Measurements from ENCODE around the gene LAMP2. TPM values are rescaled to one million over a fixed set of nuclear protein-coding genes. Genes with fewer than 3 reads are reported as not detected.
"Not testable (repeated sequence)": the region's sequence is repeated elsewhere in the genome, so short reads cannot be mapped to it uniquely, and the experiment has no call there.

Gene LAMP2
- total RNA-seq (2014; rRNA removed; shearing (Covaris generic)), result 26.8 and 37.0 TPM in 2 replicates

DNA sequence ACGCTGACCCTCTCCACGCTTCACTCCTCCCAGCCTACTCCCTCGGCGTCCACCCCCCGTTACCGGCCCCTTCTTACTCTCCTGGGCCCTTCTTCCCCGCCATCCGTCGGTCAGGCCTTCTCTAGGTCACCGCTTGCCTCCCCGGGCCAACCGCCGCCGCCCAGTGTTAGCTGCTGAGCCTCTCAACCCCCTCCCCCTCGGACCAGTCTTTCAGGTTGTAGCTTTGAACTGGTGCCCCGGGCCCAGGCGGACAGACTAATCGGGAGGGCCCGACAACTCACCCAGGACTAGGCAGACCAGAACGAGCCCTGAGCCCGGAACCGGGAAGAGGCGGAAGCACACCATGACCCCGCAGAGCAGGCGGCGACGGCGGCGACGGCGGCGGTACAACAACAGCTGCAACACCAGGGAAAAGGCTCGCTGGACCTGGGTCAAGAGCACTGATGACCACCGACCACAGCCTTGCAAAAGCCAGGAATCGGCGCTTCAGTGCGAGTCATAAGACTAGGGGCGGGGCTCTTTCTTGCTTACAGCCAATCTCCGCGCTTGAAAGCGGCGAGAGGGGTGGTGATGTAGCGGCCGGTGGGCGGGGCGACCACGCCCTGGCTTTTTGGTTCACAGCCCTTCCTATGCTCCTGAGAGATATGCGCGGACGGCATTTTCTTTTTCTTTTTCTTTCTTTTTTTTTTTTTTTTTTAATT lies at the start of gene LAMP2:
TSS of gene LAMP2 (minus strand) at position 472 of the 701 bp plus-strand sequence. CDS start at position 345, 127 bp downstream.
- DNase-seq (ENCODE audit: low read depth), result peak; percentile 84

DNA sequence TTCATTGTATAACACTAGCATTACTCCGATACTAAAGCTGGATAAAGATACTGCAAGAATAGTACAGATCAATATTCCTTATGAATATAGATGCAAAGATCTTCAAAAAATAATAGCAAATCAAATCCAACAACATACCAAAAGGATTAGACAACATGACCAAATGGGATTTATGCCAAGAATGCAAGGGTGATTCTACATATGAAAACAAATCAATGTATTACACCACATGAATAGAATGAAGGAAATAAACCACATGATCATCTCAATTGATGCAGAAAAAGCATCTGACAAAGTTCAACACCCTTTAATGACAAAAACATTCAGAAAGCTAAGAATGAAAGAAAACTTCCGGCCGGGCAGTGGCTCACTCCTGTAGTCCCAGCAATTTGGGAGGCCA lies 48.8 kb upstream of the LAMP2 start:
- DNase-seq (ENCODE audit: low read depth), result peak; percentile 31

DNA sequence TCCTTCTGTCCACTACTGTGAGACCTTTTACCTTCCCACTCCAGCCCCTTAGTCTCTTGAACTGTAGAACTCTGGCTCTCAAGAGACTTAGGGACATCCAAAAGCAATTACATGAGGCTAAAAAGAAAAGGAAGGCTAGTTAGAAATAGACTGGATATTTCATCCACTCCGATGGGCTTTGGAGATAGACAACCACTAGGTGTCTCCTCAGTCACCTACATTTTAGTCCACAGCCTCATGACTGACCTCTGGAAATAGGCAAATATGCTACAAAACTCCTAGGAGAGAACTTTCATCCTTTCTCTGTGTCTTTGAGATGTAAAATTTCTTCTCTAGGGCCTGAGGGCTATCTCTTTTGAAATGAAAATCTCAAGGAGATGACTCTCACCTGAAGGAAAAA lies 45.1 kb upstream of the LAMP2 start:
- peak; percentile 7 for DNase-seq (ENCODE audit: low read depth)

DNA sequence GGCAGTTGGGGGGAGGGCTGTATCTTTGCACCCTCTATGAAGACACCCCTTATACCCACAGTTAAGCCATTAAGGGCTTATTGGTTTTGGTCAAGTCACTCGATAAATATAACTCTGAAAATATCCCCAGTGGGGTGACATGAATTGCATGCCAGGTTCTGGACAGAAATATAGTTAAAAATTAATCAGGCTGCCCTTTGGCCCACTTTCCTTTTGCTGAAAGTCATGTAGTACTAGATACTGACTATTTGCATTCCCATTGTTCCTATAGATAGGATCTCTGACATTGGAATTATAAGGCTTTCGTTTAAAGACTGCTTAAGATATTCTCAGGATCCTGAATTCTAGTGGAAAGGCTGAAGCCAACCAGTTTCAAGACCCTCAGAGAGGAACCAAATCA lies 43.5 kb upstream of the LAMP2 start:
- DNase-seq (ENCODE audit: low read depth), result no peak

DNA sequence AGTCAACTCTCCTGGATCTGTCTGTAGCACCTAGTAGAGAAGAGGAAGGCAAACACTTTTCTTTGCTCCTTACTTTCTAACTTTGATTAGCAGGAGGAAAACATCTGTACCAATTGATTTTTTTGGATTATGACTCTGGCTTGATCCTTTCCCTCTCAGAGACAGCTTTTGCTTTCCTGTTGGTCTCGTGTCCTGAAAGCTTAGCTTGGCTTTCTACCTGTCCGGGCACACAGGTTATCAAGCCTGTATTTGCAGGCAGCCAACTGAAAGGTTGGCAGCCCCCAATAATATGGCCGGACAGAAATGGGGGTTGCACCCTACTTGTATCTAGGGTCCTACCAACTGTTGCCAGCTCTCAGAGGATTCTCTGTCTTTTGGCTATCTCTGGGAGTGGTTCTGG lies 43.1 kb upstream of the LAMP2 start:
- no peak for DNase-seq (ENCODE audit: low read depth)

DNA sequence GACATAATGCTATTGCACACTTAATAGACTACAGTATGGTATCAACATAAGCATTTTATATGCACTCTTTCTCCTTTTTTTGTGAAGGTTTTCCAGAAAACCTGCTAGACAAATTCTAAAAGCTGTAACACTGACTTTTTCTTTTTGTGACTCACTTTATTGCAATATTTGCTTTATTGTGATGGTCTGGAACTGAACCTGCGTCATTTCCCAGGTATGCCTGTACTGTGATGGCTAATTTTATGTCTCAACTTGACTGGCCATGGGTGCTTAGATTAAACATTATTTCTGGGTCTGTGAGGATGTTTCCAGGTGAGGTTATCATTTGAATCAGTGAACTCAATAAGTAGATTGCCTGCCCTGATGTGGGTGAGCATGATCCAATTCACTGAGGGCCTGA lies 35.5 kb upstream of the LAMP2 start:
- DNase-seq (ENCODE audit: low read depth), result no peak

DNA sequence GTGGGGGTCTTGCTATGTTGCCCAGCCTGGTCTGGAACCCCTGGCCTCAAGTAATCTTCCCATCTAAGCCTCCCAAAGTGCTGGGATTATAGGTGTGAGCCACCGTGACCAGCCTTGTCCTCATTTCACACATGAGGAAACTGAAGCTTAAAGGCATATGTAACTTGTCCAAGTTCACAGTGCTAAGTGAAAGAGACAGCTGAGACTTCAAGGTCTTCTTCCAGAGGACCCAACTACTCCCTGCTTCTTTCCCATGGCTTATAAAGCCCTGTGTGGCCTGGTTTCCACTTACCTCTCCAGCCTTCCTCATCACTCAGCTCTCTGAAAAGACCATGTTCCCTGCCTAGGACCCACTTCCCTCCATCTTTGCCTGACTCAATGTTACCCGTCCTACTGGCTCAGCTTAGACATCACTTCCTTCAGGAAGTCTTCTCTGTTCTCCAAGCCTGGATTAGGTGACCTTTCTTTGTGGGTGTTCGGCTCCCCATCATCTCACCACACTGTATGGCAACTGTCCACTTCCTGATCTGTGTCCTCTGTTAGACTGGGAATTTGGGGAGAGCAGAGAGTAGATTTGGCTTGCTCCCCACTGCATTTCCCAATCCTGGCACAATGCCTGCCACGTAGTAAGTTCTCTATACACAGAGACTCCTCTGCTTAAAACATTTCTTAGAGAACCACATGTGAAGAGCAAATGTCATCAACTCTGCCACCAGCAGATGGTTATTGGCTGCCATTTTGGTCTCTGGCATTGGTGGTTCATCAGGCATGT lies 30.4 kb upstream of the LAMP2 start:
- no peak for DNase-seq (ENCODE audit: low read depth)

DNA sequence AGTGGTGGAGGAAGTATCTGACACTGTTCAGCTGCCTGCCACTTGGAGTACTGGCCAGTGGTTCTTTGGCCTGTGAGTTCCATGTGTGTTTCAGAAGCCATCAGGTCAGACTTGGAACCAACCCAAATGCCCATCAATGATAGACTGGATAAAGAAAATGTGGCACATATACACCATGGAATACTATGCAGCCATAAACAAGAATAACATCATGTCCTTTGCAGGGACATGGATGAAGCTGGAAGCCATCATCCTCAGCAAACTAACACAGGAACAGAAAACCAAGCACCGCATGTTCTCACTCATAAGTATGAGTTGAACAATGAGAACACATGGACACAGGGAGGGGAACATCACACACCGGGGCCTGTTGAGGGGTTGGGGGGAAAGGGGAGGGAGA lies 21.0 kb upstream of the LAMP2 start:
- DNase-seq (ENCODE audit: low read depth), result not testable (repeated sequence)

DNA sequence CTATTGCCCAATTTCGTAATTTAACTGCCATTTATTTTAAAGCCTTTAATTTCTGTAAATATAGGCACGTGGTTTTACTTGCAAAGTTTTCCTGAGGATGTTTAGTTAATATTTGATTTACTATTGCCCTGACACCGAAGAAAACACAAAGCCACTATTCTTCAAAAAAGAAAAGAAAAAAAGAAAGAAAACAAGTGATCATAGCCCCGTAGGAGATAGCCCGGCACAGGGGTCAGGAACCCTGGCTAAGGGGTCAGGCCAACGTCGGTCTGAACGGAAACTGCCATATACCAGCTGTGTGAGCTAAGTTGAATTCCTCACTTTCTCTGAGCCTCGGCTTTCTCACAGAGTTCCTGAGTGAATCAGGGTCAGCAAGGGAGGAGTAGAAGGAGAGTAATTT lies 17.7 kb upstream of the LAMP2 start:
- no peak for DNase-seq (ENCODE audit: low read depth)

DNA sequence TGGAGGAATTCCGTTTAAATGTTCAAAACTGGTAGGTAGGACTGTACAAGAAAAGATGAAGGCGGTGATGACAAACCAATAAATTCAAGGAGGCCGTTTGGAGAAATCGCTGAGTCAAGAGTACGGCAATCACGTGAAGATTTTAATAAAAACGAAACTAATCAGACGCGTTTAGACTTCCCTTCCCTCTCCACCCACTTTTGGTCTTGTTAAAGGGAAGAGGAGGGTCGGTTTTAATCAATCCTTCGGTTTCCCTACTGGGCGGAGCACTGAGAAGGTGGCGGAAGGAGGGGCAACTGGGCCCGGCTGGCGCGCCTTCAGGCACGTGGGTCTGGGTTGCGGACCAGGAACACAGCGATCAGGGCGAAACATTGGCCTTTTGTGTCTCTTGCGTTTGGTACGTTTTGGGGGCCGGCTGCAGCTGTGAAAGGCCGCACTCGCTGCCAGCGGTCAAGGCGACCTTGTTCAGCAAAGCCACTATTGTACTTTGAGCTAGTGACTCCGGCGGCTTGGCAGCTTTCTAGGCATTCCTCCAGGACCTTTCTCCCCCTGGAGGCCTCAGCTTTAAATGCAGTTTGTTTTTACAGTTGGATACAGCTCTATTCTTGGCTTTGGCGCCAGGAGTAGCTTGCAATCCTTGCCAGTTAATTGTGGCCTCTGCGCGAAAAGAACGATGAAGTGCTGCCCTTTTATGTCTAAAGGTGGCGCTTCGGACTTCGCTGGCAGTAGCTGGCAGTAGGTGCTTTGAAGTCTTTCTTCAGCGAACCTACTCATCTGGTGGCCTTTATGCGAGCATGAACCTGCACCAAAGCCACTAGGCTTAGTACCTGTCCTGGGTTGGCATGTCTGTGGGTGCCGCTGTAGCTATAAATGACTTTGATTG lies 16.8 kb upstream of the LAMP2 start:
- peak; percentile 76 for DNase-seq (ENCODE audit: low read depth)

DNA sequence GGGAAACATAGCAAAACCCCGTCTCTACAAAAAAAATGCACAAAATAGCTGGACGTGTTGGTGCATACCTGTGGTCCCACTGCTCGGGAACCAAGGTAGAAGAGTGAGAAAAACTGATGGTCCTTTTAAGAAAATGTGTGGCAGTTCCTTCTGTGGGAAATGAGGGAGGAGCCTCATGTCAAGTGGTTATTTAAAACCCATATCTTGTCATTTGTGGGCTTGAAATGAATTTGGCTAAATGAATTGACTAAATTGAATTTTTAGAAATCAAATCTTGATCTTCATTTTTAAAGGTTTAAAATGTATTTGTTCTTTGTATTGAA lies 16.2 kb upstream of the LAMP2 start:
- DNase-seq (ENCODE audit: low read depth), result no peak

DNA sequence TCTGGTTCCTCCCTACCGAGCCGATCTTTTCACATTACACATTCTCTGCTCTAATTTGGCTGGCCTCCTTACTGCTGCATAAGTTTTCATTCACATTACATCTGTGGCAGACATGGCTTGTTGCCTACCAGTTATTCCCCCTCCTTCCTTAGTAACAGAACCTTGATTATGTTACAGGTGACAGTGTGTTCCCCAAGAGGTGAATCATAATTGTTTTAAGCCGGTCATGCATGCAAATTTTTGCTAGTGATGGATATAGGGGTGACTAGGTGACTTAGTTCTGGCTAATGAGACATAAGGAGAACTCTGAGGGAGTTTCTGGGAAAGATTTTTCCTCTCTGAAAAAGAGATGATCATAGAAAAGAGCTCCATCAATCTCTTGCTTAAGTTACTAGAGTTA lies 8.4 kb upstream of the LAMP2 start:
- no peak for DNase-seq (ENCODE audit: low read depth)

DNA sequence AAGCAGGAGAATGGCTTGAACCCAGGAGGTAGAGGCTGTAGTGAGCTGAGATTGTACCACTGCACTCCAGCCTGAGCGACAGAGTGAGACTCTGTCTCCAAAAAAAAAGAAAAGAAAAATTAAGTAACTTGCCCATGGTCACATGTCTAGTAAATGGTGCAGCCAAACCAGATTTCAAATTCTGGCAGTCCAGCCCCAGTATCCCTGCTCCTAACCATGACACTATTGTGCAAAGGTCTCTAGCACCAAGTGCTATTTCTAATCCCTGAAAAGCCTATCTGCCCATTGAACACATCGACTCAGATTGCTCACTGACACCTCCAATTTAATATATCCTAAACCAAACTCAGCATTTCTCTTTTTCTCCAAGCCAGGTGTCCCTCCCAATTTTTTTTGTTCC lies 7.6 kb upstream of the LAMP2 start:
- no peak for DNase-seq (ENCODE audit: low read depth)

DNA sequence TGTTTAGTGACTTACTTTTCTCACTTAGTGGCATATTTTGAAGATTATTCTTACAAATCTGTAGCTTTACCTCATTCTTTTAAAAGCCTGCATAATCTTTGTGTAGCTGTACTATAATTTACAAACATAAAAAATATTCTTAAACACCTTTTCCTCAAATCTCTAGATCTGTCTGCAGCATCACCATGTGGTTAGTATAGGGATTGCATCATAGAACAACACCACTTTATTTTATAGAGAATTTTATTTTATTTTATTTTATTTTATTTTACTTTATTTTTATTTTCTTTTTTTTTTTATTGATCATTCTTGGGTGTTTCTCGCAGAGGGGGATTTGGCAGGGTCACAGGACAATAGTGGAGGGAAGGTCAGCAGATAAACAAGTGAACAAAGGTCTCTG lies 6.4 kb upstream of the LAMP2 start:
- DNase-seq (ENCODE audit: low read depth), result not testable (repeated sequence)

DNA sequence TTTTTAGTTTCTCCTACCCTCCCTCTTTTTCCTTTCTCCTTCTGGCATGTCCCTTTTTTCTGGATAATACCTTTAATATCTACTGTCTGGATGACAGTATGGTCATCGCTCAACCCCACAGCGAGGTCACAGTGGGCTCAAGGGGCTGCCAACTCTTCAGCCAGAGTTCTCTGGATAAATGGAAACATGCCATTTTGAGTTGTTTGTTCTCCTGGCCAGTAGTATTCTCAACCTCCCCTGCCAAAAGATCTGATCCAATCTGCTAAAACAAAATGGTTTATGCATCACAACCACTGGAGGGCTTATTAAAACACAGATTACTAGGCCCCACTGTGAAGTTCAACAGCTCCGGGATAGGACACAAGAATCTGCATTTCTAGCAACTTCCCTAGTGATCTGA lies 5.0 kb upstream of the LAMP2 start:
- DNase-seq (ENCODE audit: low read depth), result no peak

DNA sequence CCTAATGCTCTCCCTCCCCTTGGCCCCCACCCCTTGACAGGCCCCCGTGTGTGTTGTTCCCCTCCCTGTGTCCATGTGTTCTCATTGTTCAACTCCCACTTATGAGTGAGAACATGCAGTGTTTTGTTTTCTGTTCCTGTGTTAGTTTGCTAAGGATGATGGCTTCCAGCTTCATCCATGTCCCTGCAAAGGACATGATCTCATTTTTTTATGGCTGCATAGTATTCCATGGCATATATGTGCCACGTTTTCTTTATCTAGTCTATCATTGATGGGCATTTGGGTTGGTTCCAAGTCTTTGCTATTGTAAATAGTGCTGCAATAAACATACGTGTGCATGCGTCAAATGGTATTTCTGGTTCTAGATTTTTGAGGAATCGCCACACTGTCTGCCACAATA lies 561 bp upstream of the LAMP2 start:
- not testable (repeated sequence) for DNase-seq (ENCODE audit: low read depth)

DNA sequence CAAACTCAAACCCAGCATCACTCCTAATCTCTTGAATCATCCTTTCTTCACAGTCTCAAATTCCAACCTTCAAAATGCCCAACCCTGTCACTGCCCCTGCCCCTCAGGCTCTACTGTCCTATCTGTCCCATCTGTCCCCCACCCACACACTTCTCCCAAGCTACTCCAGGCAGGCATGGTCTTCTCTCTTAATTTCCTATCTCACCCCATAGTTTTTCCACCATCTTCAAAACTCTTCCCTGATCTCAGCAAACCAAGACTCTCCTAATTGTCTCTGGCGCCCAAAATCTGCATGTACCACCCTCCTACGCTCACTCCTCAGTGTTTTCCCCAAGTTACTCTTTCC lies 644 bp downstream of the LAMP2 start:
- DNase-seq (ENCODE audit: low read depth), result no peak

DNA sequence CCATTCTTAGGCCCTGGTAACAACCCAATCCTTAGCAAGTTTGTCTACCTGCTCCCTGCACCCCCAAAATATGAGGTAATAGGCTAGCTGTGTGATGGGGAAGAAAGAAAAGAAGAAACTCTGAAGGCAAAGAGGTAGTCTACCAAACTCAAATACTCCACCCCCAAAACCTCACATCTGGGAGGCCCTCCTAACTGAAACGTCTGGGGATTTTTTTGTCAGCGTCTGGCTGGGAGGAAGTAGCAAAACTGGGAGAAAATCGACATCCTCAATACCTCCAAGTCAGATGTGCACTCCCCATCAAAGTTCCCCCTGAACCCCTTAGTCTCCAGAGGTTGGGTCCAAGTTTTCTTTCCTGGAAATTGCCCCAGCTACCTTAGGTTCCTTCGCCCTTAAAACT lies 1.0 kb downstream of the LAMP2 start:
- no peak for DNase-seq (ENCODE audit: low read depth)

DNA sequence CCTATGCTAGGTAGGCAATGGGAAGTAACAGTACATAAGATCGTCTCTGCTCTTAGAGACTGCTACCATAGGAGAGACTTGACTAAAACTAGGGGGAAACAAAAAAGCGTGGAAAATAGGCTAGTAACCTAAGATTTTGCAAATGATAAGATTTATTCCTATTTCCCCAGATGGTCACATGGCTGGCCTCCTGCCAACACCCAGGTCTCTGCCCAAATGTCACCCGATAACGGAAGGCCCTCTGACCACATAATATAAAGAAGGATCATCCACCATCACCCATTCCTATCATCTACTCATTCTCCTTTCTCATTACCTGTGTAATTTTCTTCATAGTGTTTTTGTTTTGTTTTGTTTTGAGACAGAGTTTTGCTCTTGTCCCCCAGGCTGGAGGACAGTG lies 4.7 kb downstream of the LAMP2 start:
- no peak for DNase-seq (ENCODE audit: low read depth)

DNA sequence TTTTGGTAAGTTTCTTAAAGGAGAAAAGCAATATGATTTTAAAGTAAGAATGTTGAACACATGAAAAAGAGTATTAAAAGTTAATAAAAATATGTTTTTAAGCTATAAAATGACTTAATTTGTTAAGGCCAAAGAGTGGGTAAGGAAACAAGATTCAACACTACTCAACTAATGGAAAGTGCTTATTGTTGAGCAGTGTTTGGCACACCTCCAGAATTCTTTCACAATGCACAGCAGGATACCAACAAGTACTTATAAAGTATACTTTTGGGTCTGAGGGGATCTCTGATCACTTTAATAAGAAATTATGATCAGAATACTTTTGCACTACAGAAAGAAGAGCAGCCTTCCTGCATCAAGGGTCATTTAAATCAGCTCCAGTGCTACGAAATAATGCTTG lies 5.9 kb downstream of the LAMP2 start:
- no peak for DNase-seq (ENCODE audit: low read depth)

DNA sequence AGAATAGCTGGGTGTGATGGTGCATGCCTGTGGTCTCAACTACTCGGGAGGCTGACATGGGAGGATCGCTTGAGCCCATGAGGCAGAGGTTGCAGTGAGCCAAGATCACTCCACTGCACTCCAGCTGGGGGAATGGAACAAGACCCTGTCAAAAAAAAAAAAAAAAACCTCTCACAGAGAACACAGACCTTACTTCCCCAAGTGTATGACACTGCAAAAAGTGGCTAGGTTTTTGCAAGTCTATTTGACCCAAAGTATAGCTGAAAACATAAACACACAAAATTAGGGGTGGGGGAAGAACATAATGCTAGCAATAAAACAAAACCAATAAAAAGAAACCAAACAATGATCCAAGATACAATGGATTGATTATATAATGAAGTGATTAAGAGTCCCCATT lies 6.7 kb downstream of the LAMP2 start:
- no peak for DNase-seq (ENCODE audit: low read depth)

DNA sequence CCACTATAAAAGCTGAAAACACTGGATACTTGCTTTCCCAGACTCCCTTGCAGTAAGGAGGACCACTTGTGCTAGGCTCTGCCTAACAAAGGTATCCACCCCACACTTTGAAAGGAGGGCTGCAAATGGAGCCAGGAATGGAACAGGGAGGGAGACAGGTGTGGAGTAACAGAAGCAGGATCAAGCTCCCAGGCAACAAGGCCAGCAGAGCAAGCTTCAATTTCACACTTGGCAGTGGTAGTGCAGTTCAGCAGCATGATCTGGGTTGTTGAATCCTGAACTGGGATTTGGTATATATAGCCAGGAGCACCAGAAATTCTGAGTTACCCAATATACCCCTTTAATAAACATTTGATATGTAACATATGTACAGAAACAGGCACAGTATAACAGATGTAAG lies 9.8 kb downstream of the LAMP2 start:
- DNase-seq (ENCODE audit: low read depth), result no peak

DNA sequence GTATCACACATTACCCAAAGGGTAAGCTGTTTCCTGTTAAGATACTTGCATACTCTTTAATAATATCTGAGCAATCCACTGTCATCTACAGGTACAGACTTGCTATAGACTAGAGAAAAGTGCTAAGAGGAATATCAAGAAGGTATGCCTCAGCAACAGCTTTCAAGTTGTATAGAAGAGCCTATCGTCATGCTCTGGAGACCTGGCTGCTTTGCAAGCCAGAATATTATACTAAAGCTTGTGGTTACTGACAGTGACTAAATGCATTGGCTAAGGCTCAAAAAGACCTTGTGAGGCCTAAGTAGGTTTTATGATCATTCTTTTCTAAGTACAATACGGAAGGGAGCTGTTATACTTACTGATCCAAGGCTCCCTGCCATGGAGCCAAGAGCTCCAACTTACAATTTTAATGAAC lies 11.3 kb downstream of the LAMP2 start:
- peak; percentile 68 for DNase-seq (ENCODE audit: low read depth)

Data from Daoy (cell line).